K562 (cell line): ENCODE results near the gene KRTAP5-4. TPM values are rescaled to one million over a fixed set of nuclear protein-coding genes. Genes with fewer than 3 reads are reported as not detected.
"Not testable (repeated sequence)": the region's sequence is repeated elsewhere in the genome, so short reads cannot be mapped to it uniquely, and the experiment has no call there.

ENCODE experiments used
- ATAC-seq: fragments of 200-7000 bp; cut with Tn5 transposase; 3 replicates; pipeline ENCODE4 v1.9.1; 2020; ENCODE audit warnings: moderate library complexity
- BruUV-seq: library from RNA; stranded (reverse); fragments of 400-500 nt; replicated peaks from 2 replicates; lab custom pipeline; 2021; lab: Mats Ljungman, UMichigan
- CTCF ChIA-PET: fragments of 300-600 bp; formaldehyde crosslinking; extraction: SDS; loops from one replicate; lab custom pipeline; 2021; ENCODE audit warnings: low intra/inter-chr PET ratio; lab: Yijun Ruan, JAX
- POLR2A ChIA-PET: fragments of 300-600, 350-650 bp; sonication (Branson Sonifier 250); formaldehyde crosslinking; extraction: SDS; loops from one replicate; lab custom pipeline; 2021; ENCODE audit warnings: antibody characterized with exemption, inconsistent platforms; lab: Yijun Ruan, JAX
- DNase-seq, 4 experiments: peaks; one replicate each; pipeline versions ENCODE4 v3.0.0 to v3.0.0-alpha.2; 2011 to 2018; ENCODE audit warnings: low spot score in 3 of 4, mixed read lengths in 3 of 4; ENCODE audit errors: extremely low read depth in 1 of 4
- FAIRE-seq: peaks from 2 replicates; lab custom pipeline; 2011; peaks lifted over from hg19 to GRCh38; lab: Jason Lieb, UNC
- H2AFZ ChIP-seq: 2 replicates; pipeline ENCODE4 v1.6.0; 2011; ENCODE audit warnings: low read depth, low read length, control low read depth, inconsistent platforms
- H3K27ac ChIP-seq: fragments of 200-600 bp; 3 replicates; pipeline ENCODE4 v1.8.0; 2011; ENCODE audit warnings: low read depth, mild to moderate bottlenecking, control low read depth, inconsistent platforms, low read length, moderate library complexity, mixed read lengths; ENCODE audit errors: extremely low read depth
- H3K27me3 ChIP-seq, 2 experiments: fragments of 300-600 bp in 1 of 2; 2 replicates in 1 of 2; 3 replicates in 1 of 2; pipeline versions ENCODE4 v1.6.0 to v1.8.0; 2011; ENCODE audit warnings: inconsistent platforms in 2 of 2, low read length in 2 of 2, mild to moderate bottlenecking in 1 of 2, mixed read lengths in 1 of 2, moderate library complexity in 1 of 2; ENCODE audit not compliant: control insufficient read depth in 2 of 2, insufficient read depth in 2 of 2
- H3K36me3 ChIP-seq: fragments of 300-600 bp; 3 replicates; pipeline ENCODE4 v1.8.0; 2011; ENCODE audit warnings: mild to moderate bottlenecking, low read length, inconsistent platforms; ENCODE audit not compliant: control insufficient read depth, insufficient read depth
- H3K4me1 ChIP-seq, 2 experiments: fragments of 200-600 bp in 1 of 2; replicated peaks in 1 of 2; 2 replicates in 1 of 2; 3 replicates in 1 of 2; pipeline versions ENCODE4 v1.5.1 to v1.8.0; 2011; ENCODE audit warnings: inconsistent platforms in 2 of 2, low read length in 2 of 2, mild to moderate bottlenecking in 1 of 2, mixed read lengths in 1 of 2, moderate library complexity in 1 of 2; ENCODE audit not compliant: control insufficient read depth in 2 of 2, insufficient read depth in 2 of 2
- H3K4me2 ChIP-seq: 2 replicates; pipeline ENCODE4 v1.6.1; 2011; ENCODE audit warnings: low read length, control low read depth, inconsistent platforms, mixed read lengths; ENCODE audit not compliant: insufficient read depth
- H3K4me3 ChIP-seq: fragments of 200-600 bp; sonication (generic), shearing (Covaris generic); 2 replicates; pipeline ENCODE4 v1.5.1; 2016; ENCODE audit warnings: control low read depth, inconsistent platforms
- H3K79me2 ChIP-seq: fragments of 200-600 bp; 3 replicates; pipeline ENCODE4 v1.8.0; 2011; ENCODE audit warnings: low read length, inconsistent platforms; ENCODE audit not compliant: control insufficient read depth, insufficient read depth
- H3K9ac ChIP-seq, 2 experiments: 2 replicates each; pipeline versions ENCODE4 v1.6.0 to v1.6.1; 2011; ENCODE audit warnings: low read depth in 2 of 2, low read length in 2 of 2, control low read depth in 1 of 2, inconsistent platforms in 1 of 2, mild to moderate bottlenecking in 1 of 2, mixed read lengths in 1 of 2; ENCODE audit not compliant: insufficient read depth in 1 of 2
- H3K9me1 ChIP-seq: one replicate; pipeline ENCODE4 v1.6.0; 2011; ENCODE audit warnings: inconsistent platforms, mild to moderate bottlenecking, low read length, moderate library complexity; ENCODE audit not compliant: control insufficient read depth, insufficient read depth
- H3K9me3 ChIP-seq: replicated peaks from 2 replicates; pipeline ENCODE4 v1.5.1; 2011; ENCODE audit warnings: low read depth, low read length, inconsistent platforms; ENCODE audit not compliant: control insufficient read depth, insufficient read depth
- H4K20me1 ChIP-seq: replicated peaks from 2 replicates; pipeline ENCODE4 v1.6.1; 2011; ENCODE audit warnings: low read length, inconsistent platforms, mixed read lengths; ENCODE audit not compliant: control insufficient read depth, insufficient read depth
- AFF1 ChIP-seq, 2 experiments: fragments of 450-650 bp; IDR thresholded peaks; 2 replicates each; pipeline ENCODE4 v1.6.1; 2018; ENCODE audit warnings: mild to moderate bottlenecking in 2 of 2, low read depth in 1 of 2; ENCODE audit not compliant: partially characterized antibody in 2 of 2
- BRCA1 ChIP-seq, 2 experiments: fragments of 450-650 bp in 1 of 2; sonication (generic) in 1 of 2; formaldehyde crosslinking in 1 of 2; IDR thresholded peaks; 2 replicates each; pipeline versions ENCODE4 v1.5.0 to v1.6.1; 2017 to 2020; ENCODE audit warnings: mild to moderate bottlenecking in 1 of 2, missing genetic modification reagents in 1 of 2
- KDM4B ChIP-seq, 2 experiments: fragments of 450-650 bp in 1 of 2; sonication (generic) in 1 of 2; IDR thresholded peaks; 2 replicates each; pipeline ENCODE4 v1.6.1; 2016 to 2017; ENCODE audit warnings: borderline replicate concordance in 2 of 2, antibody characterized with exemption in 1 of 2, low read depth in 1 of 2, mild to moderate bottlenecking in 1 of 2
- KLF16 ChIP-seq: IDR thresholded peaks from 2 replicates; pipeline ENCODE4 v1.6.1; 2016; ENCODE audit warnings: antibody characterized with exemption
- WGBS: fragments of 100-300 bp; shearing (Covaris generic); methylation state at CpG from one replicate; pipeline ENCODE4 v1.1.6; 2016; ENCODE audit warnings: low coverage, mixed read lengths; ENCODE audit not compliant: insufficient coverage; ENCODE audit errors: missing lambda C conversion rate; 5-methylcytosine and 5-hydroxymethylcytosine counted together
- in situ Hi-C: fragments of 300-500 bp; cut with MboI; formaldehyde crosslinking; loops from 4 replicates; pipeline ENCODE4 v1.15.0; 2018; ENCODE audit warnings: inconsistent platforms, mixed read lengths
- intact Hi-C: fragments of 100-400 bp; cut with micrococcal nuclease; formaldehyde crosslinking; loops from 2 replicates; pipeline ENCODE4 v1.14.2; 2022
- polyA plus RNA-seq, 8 experiments: library from polyadenylated mRNA; depleted of rRNA in 4 of 8; stranded (reverse) in 5 of 8; unstranded in 3 of 8; fragments of >200 nt; fragmentation: Nextera tagmentation in 2 of 8; fragmentation: Illumina TruSeq in 1 of 8; extraction: Ambion mirVana in 2 of 8; extraction: Trizol in 1 of 8; gene quantifications; 2 replicates each; pipeline versions ENCODE4 v1.2.1 to v1.2.3, GENCODE V29; 2011 to 2014; ENCODE audit warnings: inconsistent platforms in 1 of 8, missing spikeins in 1 of 8
- total RNA-seq, 7 experiments: library from RNA; depleted of rRNA in 6 of 7; stranded (reverse); fragments of >200 nt in 6 of 7; fragmentation: Illumina TruSeq in 2 of 7; extraction: Trizol in 2 of 7; gene quantifications; 2 replicates each; pipeline versions ENCODE4 v1.2.1 to v1.2.3, GENCODE V29; 2011 to 2021; ENCODE audit warnings: low replicate concordance in 1 of 7

KRTAP5-4 gene
- total and polyA plus RNA-seq, 9 of the 15 experiments (the other 6 are each of a cell fraction or from before 2014, with no cell fraction given), result not detected

- TF ChIP-seq AFF1 (IDR thresholded peaks at IDR 0.05; ENCODE audit: low read depth in 1 of 2, partially characterized antibody in 2 of 2) (no peak), KLF16 (no peak), KDM4B (IDR thresholded peaks at IDR 0.05; ENCODE audit: borderline replicate concordance in 2 of 2, low read depth in 1 of 2) (no peak), BRCA1 (IDR thresholded peaks at IDR 0.05) (no peak), BRCA1 (CRISPR knock-in tag; IDR thresholded peaks at IDR 0.05) (no peak)
Measured at GRCh38 chr11:1670905-1671371, 49.0 kb upstream of the KRTAP5-4 start (continued).

- in situ Hi-C loops, H3K9me1 ChIP-seq, H3K27ac ChIP-seq, ATAC-seq, H3K79me2 ChIP-seq, H3K4me2 ChIP-seq, H3K9me3 ChIP-seq, H3K4me1 ChIP-seq, H3K36me3 ChIP-seq, BruUV-seq, DNase-seq, H3K9ac ChIP-seq, intact Hi-C loops, CTCF ChIA-PET, H3K4me3 ChIP-seq, H4K20me1 ChIP-seq, H2AFZ ChIP-seq: not testable (repeated sequence)
- 33% methylated on average over 1 of the region's 1 CpG for WGBS
- FAIRE-seq, result peak; percentile 23
- peaks cover 45 to 54% of the 10 kb centered on the region in 2 experiments for H3K27me3 ChIP-seq
- POLR2A ChIA-PET, result interaction anchor here (0.6 kb wide), 1 partner anchor 99 kb away, joined by 3 read pairs; no protein-coding TSS in a partner anchor
Measured at GRCh38 chr11:1670457-1670856, 48.5 kb upstream of the KRTAP5-4 start.
